NCI-H1930 (cell line): ENCODE results near the gene SLC30A3.

ENCODE experiments used
- DNase-seq, 2 experiments: peaks; one replicate each; lab custom pipeline; 2025; lab: John Stamatoyannopoulos, UW

Gene SLC30A3

GRCh38 chr2:27261241-27261925 is 1.5 kb downstream of the SLC30A3 start:
- DNase-seq, result no peak

- DNase-seq, result no peak
Observed at GRCh38 chr2:27258051-27258450, 4.8 kb downstream of the SLC30A3 start.

GRCh38 chr2:27256855-27257454 is 5.9 kb downstream of the SLC30A3 start:
- DNase-seq, result no peak

- DNase-seq, result no peak
Observed at GRCh38 chr2:27255660-27256059, 7.2 kb downstream of the SLC30A3 start.

GRCh38 chr2:27255187-27255586 is 7.7 kb downstream of the SLC30A3 start:
- DNase-seq, result no peak

GRCh38 chr2:27251766-27252165 is 11.1 kb downstream of the SLC30A3 start:
- DNase-seq, result no peak

- no peak for DNase-seq
Observed at GRCh38 chr2:27250652-27251379, 12.0 kb downstream of the SLC30A3 start.

- peak; percentile 24 to 34 for DNase-seq
Observed at GRCh38 chr2:27249891-27250651, 12.8 kb downstream of the SLC30A3 start.

- no peak for DNase-seq
Observed at GRCh38 chr2:27249159-27249890, 13.5 kb downstream of the SLC30A3 start.

- DNase-seq, result no peak
Observed at GRCh38 chr2:27247893-27248292, 15.0 kb downstream of the SLC30A3 start.

GRCh38 chr2:27245626-27246025 is 17.2 kb downstream of the SLC30A3 start:
- no peak for DNase-seq

GRCh38 chr2:27245116-27245515 is 17.7 kb downstream of the SLC30A3 start:
- DNase-seq, result no peak

GRCh38 chr2:27243391-27244130 is 19.3 kb downstream of the SLC30A3 start:
- no peak for DNase-seq

- no peak for DNase-seq
Observed at GRCh38 chr2:27242614-27242951, 20.3 kb downstream of the SLC30A3 start.

GRCh38 chr2:27241761-27242613 is 20.9 kb downstream of the SLC30A3 start:
- no peak for DNase-seq

- no peak for DNase-seq
Observed at GRCh38 chr2:27240406-27240805, 22.4 kb downstream of the SLC30A3 start.

- no peak for DNase-seq
Observed at GRCh38 chr2:27238976-27239375, 23.9 kb downstream of the SLC30A3 start.

GRCh38 chr2:27237341-27237945 is 25.4 kb downstream of the SLC30A3 start:
- DNase-seq, result no peak

GRCh38 chr2:27236626-27237025 is 26.2 kb downstream of the SLC30A3 start:
- DNase-seq, result no peak

GRCh38 chr2:27236136-27236535 is 26.7 kb downstream of the SLC30A3 start:
- DNase-seq, result no peak
